Stimulated activated CD4-positive, alpha-beta T cell treated with anti-CD3 and anti-CD28 coated beads, Interleukin-15, amount 100 ng/mL, for 1 hour (primary cell): ENCODE results near the gene POLK.
"Not testable (repeated sequence)": the region's sequence is repeated elsewhere in the genome, so short reads cannot be mapped to it uniquely, and the experiment has no call there.

Source experiments
- DNase-seq, 2 donors: peaks; one replicate each; pipeline ENCODE4 v3.0.0-alpha.2; 2020; ENCODE audit warnings: low read depth in 1 of 2, low spot score in 1 of 2

POLK gene

DNA sequence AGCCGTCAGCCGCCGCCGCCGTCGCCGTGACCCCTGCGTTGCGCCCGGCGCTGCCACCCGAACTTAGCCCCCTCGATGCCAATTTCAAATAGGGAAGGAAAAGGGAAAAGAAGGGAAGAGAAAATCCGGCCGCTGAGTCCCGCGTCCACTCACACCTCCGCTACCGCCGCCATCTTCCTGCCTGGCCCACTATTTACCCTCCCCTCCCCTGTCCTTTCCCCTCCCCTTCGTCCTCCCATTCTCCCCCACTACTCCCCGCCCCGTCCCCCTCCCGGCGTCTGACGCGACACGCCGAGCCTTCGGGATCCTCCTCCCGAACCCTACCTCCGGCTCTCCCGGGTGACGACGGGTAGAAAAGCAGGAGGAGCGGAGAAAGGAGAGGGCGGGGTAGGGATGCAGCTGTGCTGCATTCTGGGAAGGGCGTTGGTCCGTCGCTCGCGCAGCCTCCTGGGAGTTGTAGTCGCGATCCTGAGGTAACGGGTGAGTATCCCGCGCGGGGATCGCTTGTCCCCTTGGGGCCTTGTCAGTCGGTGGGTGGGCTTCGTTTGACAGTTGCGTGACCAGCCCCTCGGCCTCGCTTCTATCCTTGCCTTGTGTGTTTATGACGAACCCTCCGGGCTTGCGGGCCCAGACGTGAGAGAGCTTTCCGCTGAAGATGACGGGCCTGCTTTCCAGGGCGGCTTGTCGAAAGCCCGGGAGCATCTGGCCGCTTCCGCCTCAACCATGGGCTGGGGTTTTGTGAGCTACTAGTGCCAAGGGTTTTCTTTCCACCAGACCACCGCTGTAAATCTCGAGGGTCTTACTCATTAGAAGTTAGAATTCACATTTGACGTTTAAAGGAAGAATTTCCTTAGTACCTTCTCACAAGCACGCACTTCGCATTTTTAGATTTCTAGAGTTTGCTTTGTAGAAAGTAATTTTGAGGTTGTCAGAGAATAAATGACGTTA lies at the start of gene POLK, which contains the start of gene CERT1:
Gene POLK, plus strand, starts transcription at position 457 of the 948 bp plus-strand sequence.
Gene CERT1, minus strand, starts transcription at position 195 of the 948 bp plus-strand sequence. CDS start 422 bp downstream, outside the sequence.
- DNase-seq = peak; percentile 81 to 89

DNA sequence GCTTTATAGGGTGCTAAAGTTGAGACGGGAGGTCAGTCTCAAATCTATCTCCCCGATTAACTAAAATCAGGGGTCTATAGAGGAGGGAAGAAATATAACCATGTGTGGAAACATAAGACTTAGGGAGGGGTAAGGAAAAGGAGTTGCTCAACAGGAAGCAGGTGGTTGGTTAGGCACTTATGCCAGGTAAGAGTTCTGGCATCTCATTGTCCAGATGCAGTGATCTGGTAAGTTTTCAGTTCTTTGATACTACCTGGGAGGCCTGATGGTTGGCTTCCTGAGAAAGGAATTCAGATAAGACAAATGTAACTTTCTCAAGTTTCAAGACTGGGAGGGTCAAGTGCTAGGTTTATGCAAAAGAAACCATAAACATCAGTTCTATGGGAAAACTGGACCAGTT lies 48.0 kb upstream of the POLK start:
- DNase-seq = no peak

DNA sequence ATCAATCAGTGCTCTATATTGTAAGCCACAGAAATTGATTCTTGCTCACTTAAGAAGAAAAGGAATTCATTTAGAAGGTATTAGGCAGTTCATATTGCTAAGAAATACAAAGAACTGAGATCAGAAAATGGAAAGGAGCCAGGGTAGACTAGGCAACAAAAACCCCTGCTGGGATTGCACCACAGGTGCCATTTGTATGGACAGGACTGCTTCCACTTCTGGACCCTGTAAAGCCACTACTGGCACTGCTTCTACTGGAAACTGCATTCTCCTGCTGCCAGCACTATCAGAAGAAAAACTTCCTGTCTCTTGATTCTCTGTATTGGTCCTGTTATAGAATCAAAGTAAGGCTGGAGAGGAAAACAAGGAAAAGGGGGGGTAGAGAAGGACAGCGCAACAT lies 46.2 kb upstream of the POLK start:
- DNase-seq = no peak

DNA sequence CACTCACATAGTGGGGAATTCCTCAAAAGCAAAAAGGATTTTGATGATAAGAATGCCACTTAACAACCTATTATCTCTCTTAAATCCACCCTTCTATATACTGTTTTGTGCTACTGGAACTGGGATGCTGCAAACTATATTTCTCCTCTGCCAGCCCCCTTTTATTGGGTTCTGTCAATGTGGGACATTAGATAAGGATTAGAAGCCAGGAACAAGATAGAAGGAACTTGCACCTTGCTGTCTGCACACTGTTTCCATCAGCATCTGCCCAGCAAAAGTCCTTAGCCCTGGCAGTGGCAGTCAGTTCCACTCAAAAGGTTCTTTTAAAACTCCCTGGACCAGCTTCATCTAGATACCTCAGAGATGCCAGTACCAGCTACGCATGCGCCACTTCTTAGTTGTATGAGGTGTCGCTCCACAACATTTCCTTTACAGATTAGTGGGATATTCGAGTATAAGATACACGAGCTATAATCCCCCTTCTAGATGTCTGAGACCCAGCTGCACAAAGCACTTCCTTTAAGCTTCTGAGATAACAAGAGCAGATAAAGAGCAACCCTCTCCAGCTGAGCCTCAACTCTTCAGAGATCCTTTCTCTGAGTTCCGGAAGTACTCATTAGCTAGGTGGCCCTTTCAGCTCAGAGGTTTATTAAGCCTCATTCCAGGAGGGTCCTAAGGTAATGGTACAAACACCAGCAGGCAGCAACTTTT lies 45.5 kb upstream of the POLK start:
- no peak for DNase-seq

DNA sequence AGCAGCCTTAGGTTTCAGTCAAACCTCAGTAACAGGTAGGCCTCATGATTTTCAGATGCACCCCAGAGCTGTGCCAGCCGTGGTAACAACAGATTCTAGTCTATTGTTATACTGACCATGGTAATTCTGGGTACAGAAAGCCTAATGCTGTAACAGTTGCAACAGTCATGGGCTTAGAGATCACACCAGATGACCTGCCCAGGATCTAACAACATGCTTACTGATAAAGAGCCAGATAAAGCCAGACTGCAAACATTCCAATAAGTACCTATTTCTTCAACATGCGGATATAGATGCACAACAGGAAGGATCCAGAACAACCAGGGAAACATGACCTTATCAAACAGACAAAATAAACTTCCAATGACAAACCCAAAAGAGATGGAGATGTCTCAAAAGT lies 43.1 kb upstream of the POLK start:
- no peak for DNase-seq

DNA sequence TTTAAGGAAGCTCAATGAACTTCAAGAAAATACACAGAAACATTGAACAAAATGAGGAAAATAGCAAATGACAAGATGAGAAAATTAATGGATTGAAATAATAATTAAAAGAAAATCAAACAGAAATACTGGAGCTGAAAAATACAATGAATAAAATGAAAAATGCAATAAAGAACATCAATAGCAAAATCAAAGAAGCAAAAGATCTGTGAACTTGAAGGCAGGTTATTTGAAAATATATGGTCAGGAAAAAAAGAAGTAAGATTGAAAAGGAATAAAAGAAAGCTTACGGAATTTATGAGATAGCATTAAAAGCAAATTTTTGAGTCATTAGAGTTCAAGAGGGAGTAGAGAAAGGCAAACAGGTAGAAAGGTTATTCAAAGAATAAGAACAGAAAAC lies 42.7 kb upstream of the POLK start:
- no peak for DNase-seq

DNA sequence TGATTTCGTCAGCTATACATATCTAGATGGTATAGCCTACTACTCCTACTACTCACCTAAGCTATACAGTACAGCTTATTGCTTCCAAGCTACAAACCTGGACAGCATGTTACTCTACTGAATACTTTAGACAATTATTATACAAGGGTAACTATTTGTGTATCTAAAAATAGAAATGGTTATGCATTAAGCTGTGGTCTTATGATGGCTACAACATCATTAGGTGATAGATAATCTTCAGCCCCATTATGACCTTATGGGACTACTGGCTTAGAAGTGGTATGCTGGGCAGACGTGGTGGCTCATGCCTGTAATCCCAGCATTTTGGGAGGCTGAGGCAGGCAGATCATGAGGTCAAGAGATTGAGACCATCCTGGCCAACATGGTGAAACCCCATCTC lies 40.5 kb upstream of the POLK start:
- DNase-seq = no peak

DNA sequence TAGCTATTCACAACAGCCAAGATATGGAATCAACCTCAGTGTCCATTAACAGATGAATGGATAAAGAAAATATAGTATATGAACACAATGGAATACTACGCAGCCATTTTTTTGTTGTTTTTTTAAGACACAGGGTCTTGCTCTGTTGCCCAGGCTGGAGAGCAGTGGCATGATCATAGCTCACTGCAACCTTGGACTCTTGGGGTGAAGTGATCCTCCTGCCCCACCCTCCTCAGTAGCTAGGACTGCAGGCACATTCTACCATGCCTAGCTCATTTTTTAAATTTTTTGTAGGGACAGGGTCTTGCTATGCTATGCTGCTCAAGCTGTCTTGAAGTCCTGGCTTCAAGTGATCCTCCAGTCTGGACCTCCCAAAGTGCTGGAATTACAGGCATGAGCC lies 38.7 kb upstream of the POLK start:
- DNase-seq = no peak

DNA sequence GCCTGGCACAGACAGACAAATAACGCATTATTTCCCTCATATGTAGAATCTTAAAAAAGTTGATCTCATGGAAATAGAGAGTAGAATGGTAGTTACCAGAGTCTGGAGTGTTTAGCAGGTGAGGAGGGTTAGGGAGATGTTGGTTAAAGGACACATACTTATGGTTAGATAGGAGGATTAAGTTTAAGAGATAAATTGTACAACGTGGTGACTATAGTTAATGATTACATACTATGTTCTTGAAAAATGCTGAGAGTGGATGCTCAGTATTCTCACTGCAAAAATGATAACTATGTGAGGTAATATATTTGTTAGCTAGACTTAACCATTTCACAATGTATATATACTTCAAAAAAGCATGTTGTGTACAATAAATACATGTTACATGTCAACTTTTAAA lies 38.2 kb upstream of the POLK start:
- DNase-seq = no peak

DNA sequence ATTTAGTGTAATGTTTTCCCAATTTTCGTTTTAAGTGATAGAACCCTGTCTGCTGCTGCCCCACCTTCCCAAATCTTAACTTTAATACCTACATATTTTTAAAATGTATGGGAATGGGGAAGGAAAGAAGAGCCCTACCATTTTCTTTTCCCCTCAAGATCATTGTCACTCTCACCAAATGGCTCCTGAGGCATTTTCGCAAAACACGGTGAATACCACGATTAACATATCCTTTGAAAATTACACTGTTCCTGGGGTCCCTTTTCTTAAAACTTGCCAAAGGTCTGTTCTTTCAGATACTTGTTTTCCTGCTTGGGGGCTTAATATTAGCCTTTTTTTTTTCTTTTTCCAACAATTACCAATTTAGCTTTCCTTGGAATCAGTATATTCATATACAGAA lies 36.3 kb upstream of the POLK start:
- no peak for DNase-seq

DNA sequence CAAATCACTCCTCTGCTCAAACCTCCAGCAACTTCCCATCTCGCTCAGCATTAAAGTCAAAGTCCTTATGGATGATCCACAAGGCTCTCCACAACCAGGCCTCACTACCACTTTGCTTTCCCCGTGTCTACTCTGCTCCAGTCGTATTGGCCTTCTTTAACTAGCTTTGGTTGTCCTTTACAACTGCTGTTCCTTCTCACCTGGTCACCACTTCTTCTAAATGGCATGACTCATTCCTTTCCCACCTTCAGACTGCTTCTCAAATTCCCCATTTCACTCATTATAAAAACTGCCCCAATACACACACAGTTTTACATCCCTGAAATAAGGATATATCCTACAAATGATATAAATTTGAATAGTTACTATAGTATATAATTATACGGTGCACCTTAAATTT lies 30.7 kb upstream of the POLK start:
- no peak for DNase-seq

DNA sequence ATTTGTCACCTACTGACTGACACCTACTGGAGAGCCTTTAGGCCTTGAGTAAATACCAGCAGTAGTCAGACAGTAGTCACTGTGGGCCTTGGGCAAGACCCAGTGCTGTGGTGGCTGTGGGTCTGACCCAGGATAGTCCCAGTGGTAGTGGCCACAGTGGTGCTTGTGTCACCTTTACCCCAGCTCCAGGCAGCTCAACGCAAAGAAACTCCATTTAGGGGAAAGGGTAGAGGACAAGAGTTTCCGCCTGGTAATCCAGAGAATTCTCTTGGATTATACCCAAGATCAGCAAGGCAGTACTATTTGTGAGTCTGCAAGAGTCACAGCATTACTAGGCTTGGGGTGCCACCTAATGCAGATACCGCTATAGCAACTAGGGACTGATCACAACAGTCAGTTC lies 29.2 kb upstream of the POLK start:
- DNase-seq = no peak

DNA sequence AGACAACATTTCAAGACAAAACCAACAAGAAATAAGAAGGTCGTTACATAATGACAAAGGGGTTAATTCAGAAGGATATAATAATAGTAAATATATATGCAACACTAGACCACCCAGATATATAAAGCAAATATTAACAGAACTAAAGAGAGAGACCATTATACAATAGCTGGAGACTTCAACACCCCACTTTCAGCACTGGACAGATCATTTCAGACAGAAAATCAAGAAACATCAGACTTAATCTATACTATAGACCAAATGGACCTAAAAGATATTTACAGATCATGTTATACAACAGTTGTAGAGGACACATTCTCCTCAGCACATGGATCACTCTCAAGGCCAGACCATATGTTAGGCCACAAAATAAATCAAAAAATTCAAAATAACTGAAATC lies 27.1 kb upstream of the POLK start:
- DNase-seq = no peak

DNA sequence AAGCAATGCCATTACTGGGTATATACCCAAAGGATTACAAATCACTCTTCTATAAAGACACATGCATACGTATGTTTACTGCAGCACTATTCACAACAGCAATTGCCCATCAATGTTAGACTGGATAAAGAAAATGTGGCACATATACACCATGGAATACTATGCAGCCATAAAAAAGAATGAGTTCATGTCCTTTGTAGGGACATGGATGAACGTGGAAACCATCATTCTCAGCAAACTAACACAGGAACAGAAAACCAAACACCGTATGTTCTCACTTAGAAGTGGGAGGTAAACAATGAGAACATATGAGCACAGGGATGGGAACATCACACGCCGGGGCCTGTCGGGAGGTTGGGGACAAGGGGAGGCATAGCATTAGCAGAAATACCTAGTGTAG lies 21.8 kb upstream of the POLK start:
- not testable (repeated sequence) for DNase-seq

DNA sequence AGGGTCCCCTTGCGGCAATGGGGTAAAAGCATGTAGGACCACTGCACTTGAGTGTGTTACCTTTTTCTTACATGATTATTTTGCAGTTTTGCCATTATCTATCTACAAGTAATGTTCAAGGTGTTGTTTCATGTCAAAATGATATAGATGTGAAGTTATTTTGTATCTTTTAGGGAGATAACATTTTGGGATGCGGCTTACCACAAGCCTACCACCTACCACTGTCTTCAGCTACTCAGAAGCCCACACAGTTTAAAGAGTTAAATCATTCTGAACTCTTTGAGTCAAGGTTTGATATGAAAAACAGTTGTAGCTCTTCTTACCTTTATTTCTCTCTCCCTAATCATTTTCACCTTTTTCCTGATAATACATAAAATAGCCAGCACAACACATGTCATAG lies 20.1 kb upstream of the POLK start:
- DNase-seq = no peak

DNA sequence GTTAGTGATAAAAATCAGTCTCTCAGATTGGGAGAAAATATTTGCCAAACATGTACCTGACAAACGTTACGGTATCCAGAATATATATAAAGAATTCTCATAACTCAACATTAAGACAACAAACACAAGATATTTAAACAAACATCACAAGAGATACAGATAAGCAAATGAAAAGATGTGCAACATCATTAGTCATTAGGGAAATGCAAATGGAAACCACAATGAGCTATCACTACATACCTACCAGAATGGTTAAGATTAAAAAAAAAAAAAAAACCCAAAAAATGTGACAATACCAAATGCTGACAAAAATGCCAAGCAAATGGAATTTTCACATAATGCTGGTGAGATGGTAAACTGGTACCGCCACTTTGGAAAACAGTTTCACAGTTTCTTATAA lies 15.7 kb upstream of the POLK start:
- no peak for DNase-seq

DNA sequence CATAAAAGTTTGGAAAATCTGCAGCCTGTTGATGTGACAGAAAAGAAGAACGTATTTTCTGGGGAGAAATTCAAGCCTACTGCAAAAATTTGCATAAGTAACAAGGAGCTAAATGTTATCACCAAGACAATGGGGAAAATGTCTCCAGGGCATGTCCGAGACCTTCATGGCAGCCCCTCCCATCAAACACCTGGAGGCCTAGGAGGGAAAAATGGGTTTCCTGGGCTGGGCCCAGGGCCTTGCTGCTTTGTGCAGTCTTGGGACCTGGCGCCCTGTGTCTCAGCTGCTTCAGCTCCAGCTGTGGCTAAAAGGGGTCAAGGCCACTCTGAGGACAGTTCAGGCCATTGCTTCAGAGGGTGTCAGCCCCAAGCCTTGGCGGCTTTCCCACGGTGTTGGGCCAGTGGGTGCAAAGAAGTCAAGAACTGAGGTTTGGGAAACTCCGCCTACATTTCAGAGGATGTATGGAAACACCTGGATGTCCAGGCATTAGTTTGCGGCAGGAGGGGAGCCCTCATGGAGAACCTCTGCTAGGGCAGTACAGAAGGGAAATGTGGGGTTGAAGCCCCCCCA lies 13.4 kb upstream of the POLK start:
- no peak for DNase-seq

DNA sequence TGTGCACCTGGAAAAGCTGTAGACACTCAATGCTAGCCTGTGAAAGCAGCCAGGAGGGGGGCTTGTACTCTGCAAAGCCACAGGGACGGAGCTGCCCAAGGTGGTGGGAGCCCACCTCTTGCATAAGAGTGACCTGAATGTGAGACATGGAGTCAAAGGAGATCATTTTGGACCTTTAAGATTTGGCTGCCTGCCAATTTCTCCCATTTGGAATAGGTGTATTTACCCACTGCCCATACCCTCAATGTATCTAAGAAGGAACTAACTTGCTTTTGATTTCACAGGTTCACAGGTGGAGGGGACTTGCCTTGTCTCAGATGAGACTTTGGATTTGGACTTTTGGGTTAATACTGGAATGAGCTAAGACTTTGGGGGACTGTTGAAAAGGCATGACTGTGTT lies 12.8 kb upstream of the POLK start:
- not testable (repeated sequence) for DNase-seq

DNA sequence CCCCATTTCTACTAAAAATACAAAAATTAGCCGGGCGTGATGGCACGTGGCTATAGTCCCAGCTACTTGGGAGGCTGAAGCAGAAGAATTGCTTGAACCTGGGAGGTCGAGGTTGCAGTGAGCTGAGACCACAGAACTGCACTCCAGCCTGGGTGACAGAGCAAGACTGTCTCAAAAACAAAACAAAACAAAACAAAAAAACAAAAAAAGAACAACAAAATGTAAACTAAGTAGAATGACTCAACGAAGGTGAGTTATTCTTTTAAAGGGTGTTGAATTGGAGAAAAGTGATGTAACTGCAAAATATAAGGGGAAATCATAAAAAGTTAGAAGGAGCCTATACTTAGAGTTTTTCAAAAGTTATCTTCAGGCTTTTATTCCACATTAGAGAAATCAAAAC lies 6.6 kb upstream of the POLK start:
- not testable (repeated sequence) for DNase-seq

DNA sequence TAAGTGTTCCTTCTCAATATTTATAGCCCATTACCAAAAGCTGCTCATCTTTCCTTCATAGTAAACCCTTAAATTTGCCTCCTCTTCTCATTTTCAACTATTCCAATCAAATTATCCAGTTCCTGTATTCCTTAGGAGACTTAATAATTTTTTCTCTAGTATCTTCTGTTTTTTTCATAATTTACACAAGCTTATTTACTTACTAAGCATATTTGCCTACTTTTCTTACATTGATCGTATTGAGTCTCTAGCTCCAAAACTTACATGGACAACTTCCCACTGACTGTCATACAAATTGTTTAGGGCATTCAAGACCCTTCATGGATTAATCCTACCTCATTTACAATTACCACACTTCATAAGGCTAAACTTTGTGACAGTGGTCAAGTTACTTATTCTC lies 3.9 kb upstream of the POLK start:
- DNase-seq = no peak

DNA sequence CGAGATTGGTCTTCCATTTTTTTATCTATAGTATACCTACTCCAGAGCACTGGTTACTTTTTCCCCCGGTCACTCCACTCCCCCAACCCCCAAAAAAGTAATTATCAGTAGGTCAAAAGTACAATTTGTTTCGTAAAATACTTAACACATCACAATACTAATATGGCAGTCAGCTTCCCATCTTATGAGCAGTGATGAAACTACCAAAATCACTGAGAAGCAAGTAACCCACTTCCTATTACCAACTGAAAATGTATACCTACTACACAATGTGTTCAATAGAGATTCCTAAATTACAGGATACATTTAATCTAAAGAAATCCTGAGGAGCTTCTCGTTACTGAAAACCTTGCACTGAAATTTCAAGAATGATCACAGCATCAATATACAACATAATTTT lies 2.1 kb upstream of the POLK start:
- DNase-seq = no peak

DNA sequence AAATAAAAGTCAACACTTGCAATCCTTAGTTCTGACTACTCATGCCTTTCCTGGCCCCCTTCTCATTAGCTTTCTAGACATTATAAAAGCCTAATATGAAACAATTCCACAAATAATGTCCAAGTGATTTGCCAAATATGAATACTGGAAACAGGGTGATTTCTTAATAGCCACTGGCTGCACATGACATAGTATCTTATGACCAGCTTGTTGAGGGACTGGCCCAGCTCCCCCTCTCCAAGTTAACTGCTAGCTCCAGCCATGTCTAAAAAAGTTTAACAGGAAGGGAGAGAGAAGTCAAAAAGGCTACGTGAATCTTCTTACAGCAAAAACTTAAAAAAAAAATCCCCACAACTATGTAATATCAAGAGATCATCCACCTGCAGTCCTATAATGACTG lies 1.7 kb upstream of the POLK start:
- DNase-seq = no peak
